Gastrocnemius medialis (tissue), 4 donors: ENCODE data around the gene ADPRHL1. TPM values are rescaled to one million over a fixed set of nuclear protein-coding genes. Genes with fewer than 3 reads are reported as not detected.

Source experiments
- ATAC-seq, 2 donors: fragments of 150-250 bp; one replicate each; pipeline ENCODE4 v1.9.1; 2016
- DNase-seq, 2 donors: peaks; one replicate each; pipeline ENCODE4 v3.0.0-alpha.2; 2019
- H3K27ac ChIP-seq, 4 donors: fragments of 200-600 bp; sonication (generic); 1 replicate in 1 of 4; 2 replicates in 3 of 4; pipeline ENCODE4 v1.5.1; 2016 to 2018; ENCODE audit warnings: mild to moderate bottlenecking in 2 of 4, moderate library complexity in 1 of 4
- H3K27me3 ChIP-seq, 3 donors: fragments of 200-600 bp; sonication (generic) in 2 of 3; 1 replicate in 1 of 3; 2 replicates in 2 of 3; pipeline versions ENCODE4 v1.5.1 to v1.6.0; 2016 to 2019; ENCODE audit warnings: mild to moderate bottlenecking in 1 of 3, moderate library complexity in 1 of 3
- H3K36me3 ChIP-seq, 2 donors: fragments of 200-600 bp; sonication (generic) in 1 of 2; one replicate each; pipeline ENCODE4 v1.5.1; 2017 to 2018
- H3K4me1 ChIP-seq, 2 donors: fragments of 200-600 bp; sonication (generic) in 1 of 2; one replicate each; pipeline ENCODE4 v1.5.1; 2016 to 2017; ENCODE audit warnings: mild to moderate bottlenecking in 2 of 2
- H3K4me3 ChIP-seq, 4 donors: fragments of 200-600 bp; sonication (generic) in 3 of 4; 1 replicate in 1 of 4; 2 replicates in 3 of 4; pipeline ENCODE4 v1.5.1; 2016 to 2019; ENCODE audit warnings: mild to moderate bottlenecking in 2 of 4
- H3K9me3 ChIP-seq, 3 donors: fragments of 200-600 bp; sonication (generic) in 2 of 3; 1 replicate in 1 of 3; 2 replicates in 2 of 3; pipeline ENCODE4 v1.5.1; 2016 to 2019
- CTCF ChIP-seq, 5 experiments: fragments of 450-650 bp in 3 of 5; fragments of 200-600 bp in 2 of 5; sonication (generic) in 2 of 5; IDR thresholded peaks in 4 of 5; conservative IDR thresholded peaks in 1 of 5; 1 replicate in 4 of 5; 2 replicates in 1 of 5; pipeline ENCODE4 v1.5.1; 2016 to 2019; ENCODE audit warnings: antibody characterized with exemption in 5 of 5, mild to moderate bottlenecking in 3 of 5, moderate library complexity in 3 of 5
- POLR2A ChIP-seq, 2 donors: fragments of 450-650 bp; IDR thresholded peaks; one replicate each; pipeline ENCODE4 v1.6.1; 2017; ENCODE audit warnings: antibody characterized with exemption in 2 of 2, mild to moderate bottlenecking in 2 of 2, moderate library complexity in 2 of 2
- in situ Hi-C, 4 donors: fragments of 200-750 bp; cut with MboI; loops; one replicate each; pipeline versions ENCODE4 v1.15.0 to v1.8.0; 2017; ENCODE audit warnings: low sequenced_read_pairs in 4 of 4
- intact Hi-C: fragments of 100-400 bp; cut with DNase I; formaldehyde crosslinking; loops from one replicate; pipeline ENCODE4 v1.15.1; 2023; ENCODE audit warnings: low total_unique reads
- total RNA-seq, 4 donors: library from RNA; depleted of rRNA; stranded (reverse); fragments of >200 nt; gene quantifications; one replicate each; pipeline versions ENCODE4 v1.1.0 to v1.2.3, GENCODE V29; 2016

ADPRHL1 gene
- total RNA-seq, 4 donors from 2014 or later = 224 to 354 (median 295) TPM

- in situ Hi-C loops = no loop called here
- peak overlapping the region; percentile 35 to 94 (median 90) for H3K27ac ChIP-seq
- H3K36me3 ChIP-seq = peaks cover 0 to 11% of the 10 kb centered on the region in 2 donors
- DNase-seq (no peak), ATAC-seq (no peak)
- TF ChIP-seq CTCF (IDR thresholded peaks at IDR 0.05 in 4 of 5, conservative IDR thresholded peaks at IDR 0.05 in 1 of 5) (no peak), POLR2A (IDR thresholded peaks at IDR 0.05) (no peak)
- H3K27me3 ChIP-seq = no peaks in the 10 kb centered on the region
- H3K4me1 ChIP-seq = peaks cover 57 to 60% of the 10 kb centered on the region in 2 donors
- intact Hi-C loops = no loop called here
- H3K9me3 ChIP-seq = no peaks in the 10 kb centered on the region
- no peak overlapping the region for H3K4me3 ChIP-seq
Observed at GRCh38 chr13:113483081-113483480, 29.8 kb upstream of the ADPRHL1 start.

GRCh38 chr13:113479179-113479578 lies 25.9 kb upstream of the ADPRHL1 start:
- DNase-seq (no peak), ATAC-seq (no peak)
- no peaks in the 10 kb centered on the region for H3K9me3 ChIP-seq
- H3K36me3 ChIP-seq = peaks cover 0 to 37% of the 10 kb centered on the region in 2 donors
- no peak for TF ChIP-seq CTCF (IDR thresholded peaks at IDR 0.05 in 4 of 5, conservative IDR thresholded peaks at IDR 0.05 in 1 of 5)
- TF ChIP-seq POLR2A (IDR thresholded peaks at IDR 0.05) = no peak
- intact Hi-C loops = no loop called here
- H3K4me3 ChIP-seq = no peak overlapping the region
- no peak overlapping the region for H3K27ac ChIP-seq
- H3K4me1 ChIP-seq = peaks cover 20 to 22% of the 10 kb centered on the region in 2 donors
- in situ Hi-C loops = no loop called here
- H3K27me3 ChIP-seq = no peaks in the 10 kb centered on the region

- Histone ChIP-seq H3K9me3 (no peaks in the 10 kb centered on the region), H3K27ac (no peak overlapping the region), H3K4me1 (peaks cover 6 to 11% of the 10 kb centered on the region in 2 donors), H3K4me3 (no peak overlapping the region), H3K27me3 (no peaks in the 10 kb centered on the region), H3K36me3 (peaks cover 0 to 45% of the 10 kb centered on the region in 2 donors)
- intact Hi-C loops (no loop called here), in situ Hi-C loops (no loop called here)
- ATAC-seq = no peak
- TF ChIP-seq CTCF (IDR thresholded peaks at IDR 0.05 in 4 of 5, conservative IDR thresholded peaks at IDR 0.05 in 1 of 5) (no peak), POLR2A (IDR thresholded peaks at IDR 0.05) (no peak)
- DNase-seq = no peak
Observed at GRCh38 chr13:113477724-113478123, 24.4 kb upstream of the ADPRHL1 start.

GRCh38 chr13:113476811-113477210 lies 23.5 kb upstream of the ADPRHL1 start:
- H3K4me1 ChIP-seq = peaks cover 0 to 3% of the 10 kb centered on the region in 2 donors
- in situ Hi-C loops = no loop called here
- intact Hi-C loops = no loop called here
- no peak overlapping the region for H3K27ac ChIP-seq
- no peak for DNase-seq
- H3K9me3 ChIP-seq = no peaks in the 10 kb centered on the region
- no peak for ATAC-seq
- H3K27me3 ChIP-seq = no peaks in the 10 kb centered on the region
- H3K36me3 ChIP-seq = peaks cover 0 to 45% of the 10 kb centered on the region in 2 donors
- H3K4me3 ChIP-seq = no peak overlapping the region
- TF ChIP-seq POLR2A (IDR thresholded peaks at IDR 0.05) = no peak
- no peak for TF ChIP-seq CTCF (IDR thresholded peaks at IDR 0.05 in 4 of 5, conservative IDR thresholded peaks at IDR 0.05 in 1 of 5)

GRCh38 chr13:113475911-113476310 lies 22.6 kb upstream of the ADPRHL1 start:
- ATAC-seq = no peak
- Histone ChIP-seq H3K9me3 (no peaks in the 10 kb centered on the region), H3K27ac (no peak overlapping the region), H3K4me1 (no peaks in the 10 kb centered on the region), H3K4me3 (no peak overlapping the region), H3K36me3 (peaks cover 0 to 45% of the 10 kb centered on the region in 2 donors), H3K27me3 (no peaks in the 10 kb centered on the region)
- TF ChIP-seq POLR2A (IDR thresholded peaks at IDR 0.05) = no peak
- TF ChIP-seq CTCF (IDR thresholded peaks at IDR 0.05 in 4 of 5, conservative IDR thresholded peaks at IDR 0.05 in 1 of 5) = no peak
- no peak for DNase-seq
- intact Hi-C loops (no loop called here), in situ Hi-C loops (no loop called here)
